Memory B cell (primary cell): ENCODE results near the gene ABI1.
"Not testable (repeated sequence)": the region's sequence is repeated elsewhere in the genome, so short reads cannot be mapped to it uniquely, and the experiment has no call there.

Experiments
- ATAC-seq: fragments of 150-1000 bp; cut with Tn5 transposase; 2 replicates; pipeline ENCODE4 v1.10.0; 2021; ENCODE audit warnings: low read depth, mild to moderate bottlenecking, moderate library complexity
- DNase-seq, 2 donors: peaks; one replicate each; pipeline ENCODE4 v3.0.0; 2022; ENCODE audit warnings: low spot score in 2 of 2
- H3K27ac Mint-ChIP-seq: one replicate; pipeline ENCODE4 v1.8.0; 2022; ENCODE audit warnings: mild to moderate bottlenecking, moderate library complexity, mixed read lengths
- H3K27me3 Mint-ChIP-seq: one replicate; pipeline ENCODE4 v1.8.0; 2022; ENCODE audit warnings: mixed read lengths
- H3K36me3 Mint-ChIP-seq: one replicate; pipeline ENCODE4 v1.8.0; 2022; ENCODE audit warnings: mild to moderate bottlenecking, mixed read lengths
- H3K4me1 Mint-ChIP-seq: one replicate; pipeline ENCODE4 v1.8.0; 2022; ENCODE audit warnings: mixed read lengths
- H3K4me3 Mint-ChIP-seq: one replicate; pipeline ENCODE4 v1.8.0; 2022; ENCODE audit warnings: mild to moderate bottlenecking, moderate library complexity, mixed read lengths
- H3K9me3 Mint-ChIP-seq: one replicate; pipeline ENCODE4 v1.8.0; 2022; ENCODE audit warnings: mixed read lengths

ABI1 gene

GRCh38 chr10:26805567-26806245 is 55.1 kb downstream of the ABI1 start:
- Mint-ChIP-seq H3K36me3 (peaks cover 3% of the 10 kb centered on the region), H3K4me1 (peaks cover 51% of the 10 kb centered on the region), H3K27me3 (no peaks in the 10 kb centered on the region), H3K4me3 (no peak overlapping the region), H3K9me3 (no peaks in the 10 kb centered on the region), H3K27ac (peak overlapping the region; percentile 11)
- DNase-seq (no peak), ATAC-seq (no peak)

- Mint-ChIP-seq H3K27me3 (no peaks in the 10 kb centered on the region), H3K4me3 (peak overlapping the region; percentile 40), H3K27ac (peak overlapping the region; percentile 74), H3K9me3 (no peaks in the 10 kb centered on the region), H3K36me3 (peaks cover 3% of the 10 kb centered on the region), H3K4me1 (peaks cover 53% of the 10 kb centered on the region)
- DNase-seq (no peak), ATAC-seq (no peak)
Observed at GRCh38 chr10:26804418-26805393, 56.1 kb downstream of the ABI1 start.

GRCh38 chr10:26803849-26804248 is 56.9 kb downstream of the ABI1 start:
- Mint-ChIP-seq H3K27ac (peak overlapping the region; percentile 74), H3K9me3 (no peaks in the 10 kb centered on the region), H3K27me3 (no peaks in the 10 kb centered on the region), H3K36me3 (peaks cover 3% of the 10 kb centered on the region), H3K4me1 (peaks cover 54% of the 10 kb centered on the region), H3K4me3 (no peak overlapping the region)
- ATAC-seq (no peak), DNase-seq (no peak)

GRCh38 chr10:26802527-26802926 is 58.2 kb downstream of the ABI1 start:
- H3K27ac Mint-ChIP-seq, result peak overlapping the region; percentile 66
- no peaks in the 10 kb centered on the region for H3K9me3 Mint-ChIP-seq
- H3K36me3 Mint-ChIP-seq, result peaks cover 3% of the 10 kb centered on the region
- ATAC-seq (no peak), DNase-seq (no peak)
- peak overlapping the region; percentile 31 for H3K4me3 Mint-ChIP-seq
- H3K27me3 Mint-ChIP-seq, result no peaks in the 10 kb centered on the region
- peaks cover 65% of the 10 kb centered on the region for H3K4me1 Mint-ChIP-seq

- Mint-ChIP-seq H3K4me3 (no peak overlapping the region), H3K27ac (peak overlapping the region; percentile 66), H3K27me3 (no peaks in the 10 kb centered on the region), H3K36me3 (peaks cover 6% of the 10 kb centered on the region), H3K4me1 (peaks cover 69% of the 10 kb centered on the region), H3K9me3 (no peaks in the 10 kb centered on the region)
- DNase-seq (no peak), ATAC-seq (peak; percentile 26)
Observed at GRCh38 chr10:26801831-26802230, 58.9 kb downstream of the ABI1 start.

GRCh38 chr10:26801274-26801673 is 59.5 kb downstream of the ABI1 start:
- peak overlapping the region; percentile 43 for H3K4me3 Mint-ChIP-seq
- H3K36me3 Mint-ChIP-seq, result peaks cover 6% of the 10 kb centered on the region
- H3K9me3 Mint-ChIP-seq, result no peaks in the 10 kb centered on the region
- no peak for DNase-seq
- peaks cover 65% of the 10 kb centered on the region for H3K4me1 Mint-ChIP-seq
- H3K27me3 Mint-ChIP-seq, result no peaks in the 10 kb centered on the region
- ATAC-seq, result no peak
- peak overlapping the region; percentile 72 for H3K27ac Mint-ChIP-seq

- no peak for ATAC-seq
- Mint-ChIP-seq H3K36me3 (peaks cover 12% of the 10 kb centered on the region), H3K4me1 (peaks cover 60% of the 10 kb centered on the region), H3K9me3 (peaks cover under 1% of the 10 kb centered on the region), H3K27me3 (no peaks in the 10 kb centered on the region), H3K4me3 (peak overlapping the region; percentile 52), H3K27ac (peak overlapping the region; percentile 72)
- DNase-seq, result no peak
Observed at GRCh38 chr10:26800468-26800867, 60.3 kb downstream of the ABI1 start.

GRCh38 chr10:26799342-26799741 is 61.4 kb downstream of the ABI1 start:
- Mint-ChIP-seq H3K4me1 (peaks cover 53% of the 10 kb centered on the region), H3K27ac (peak overlapping the region; percentile 46), H3K27me3 (no peaks in the 10 kb centered on the region), H3K9me3 (peaks cover 3% of the 10 kb centered on the region), H3K4me3 (peak overlapping the region; percentile 43), H3K36me3 (peaks cover 16% of the 10 kb centered on the region)
- ATAC-seq (peak; percentile 89), DNase-seq (peak in 1 of 2 donors; percentile 50)

GRCh38 chr10:26798298-26798697 is 62.5 kb downstream of the ABI1 start:
- Mint-ChIP-seq H3K9me3 (peaks cover 3% of the 10 kb centered on the region), H3K36me3 (peaks cover 16% of the 10 kb centered on the region), H3K4me1 (peaks cover 53% of the 10 kb centered on the region), H3K27me3 (no peaks in the 10 kb centered on the region), H3K27ac (peak overlapping the region; percentile 74), H3K4me3 (no peak overlapping the region)
- ATAC-seq (no peak), DNase-seq (no peak)

GRCh38 chr10:26797340-26797739 is 63.4 kb downstream of the ABI1 start:
- ATAC-seq, result no peak
- H3K9me3 Mint-ChIP-seq, result peaks cover 3% of the 10 kb centered on the region
- H3K27me3 Mint-ChIP-seq, result no peaks in the 10 kb centered on the region
- peaks cover 16% of the 10 kb centered on the region for H3K36me3 Mint-ChIP-seq
- H3K4me3 Mint-ChIP-seq, result no peak overlapping the region
- H3K27ac Mint-ChIP-seq, result peak overlapping the region; percentile 74
- no peak for DNase-seq
- peaks cover 51% of the 10 kb centered on the region for H3K4me1 Mint-ChIP-seq

- ATAC-seq, result no peak
- peak overlapping the region; percentile 83 for H3K27ac Mint-ChIP-seq
- peaks cover 27% of the 10 kb centered on the region for H3K36me3 Mint-ChIP-seq
- H3K9me3 Mint-ChIP-seq, result peaks cover 3% of the 10 kb centered on the region
- H3K27me3 Mint-ChIP-seq, result no peaks in the 10 kb centered on the region
- H3K4me1 Mint-ChIP-seq, result peaks cover 35% of the 10 kb centered on the region
- no peak overlapping the region for H3K4me3 Mint-ChIP-seq
- no peak for DNase-seq
Observed at GRCh38 chr10:26792758-26793495, 67.8 kb downstream of the ABI1 start.

GRCh38 chr10:26790221-26790995 is 70.3 kb downstream of the ABI1 start:
- H3K4me1 Mint-ChIP-seq, result peaks cover 42% of the 10 kb centered on the region
- no peaks in the 10 kb centered on the region for H3K27me3 Mint-ChIP-seq
- H3K4me3 Mint-ChIP-seq, result no peak overlapping the region
- H3K27ac Mint-ChIP-seq, result peak overlapping the region; percentile 60
- H3K9me3 Mint-ChIP-seq, result peaks cover 2% of the 10 kb centered on the region
- no peak for DNase-seq
- no peak for ATAC-seq
- peaks cover 31% of the 10 kb centered on the region for H3K36me3 Mint-ChIP-seq

- Mint-ChIP-seq H3K27ac (peak overlapping the region; percentile 60), H3K36me3 (peaks cover 30% of the 10 kb centered on the region), H3K4me1 (peaks cover 44% of the 10 kb centered on the region)
- H3K27me3 Mint-ChIP-seq, ATAC-seq, H3K9me3 Mint-ChIP-seq, H3K4me3 Mint-ChIP-seq, DNase-seq: not testable (repeated sequence)
Observed at GRCh38 chr10:26789779-26790178, 71.0 kb downstream of the ABI1 start.
